Measurements from ENCODE around the gene PCBP1. TPM values are rescaled to one million over a fixed set of nuclear protein-coding genes. Genes with fewer than 3 reads are reported as not detected.

PCBP1 gene
- total RNA-seq, 1 donor from 2014 or later: 210 TPM

GRCh38 chr2:70113359-70114070, 26.2 kb downstream of the PCBP1 start:
- H3K27me3 ChIP-seq: no peaks in the 10 kb centered on the region
- no peaks in the 10 kb centered on the region for H3K36me3 ChIP-seq
- TF ChIP-seq POLR2A (IDR thresholded peaks at IDR 0.05): no peak
- no peak for TF ChIP-seq CTCF (IDR thresholded peaks at IDR 0.05)
- TF ChIP-seq POLR2AphosphoS5 (IDR thresholded peaks at IDR 0.05; ENCODE audit: insufficient read depth in 1 of 2, low read depth in 1 of 2): no peak
- intact Hi-C loops (cut with DNase I): no loop called here
- H3K4me3 ChIP-seq: no peak overlapping the region
- DNase-seq (ENCODE audit: extremely low spot score in 2 of 2): no peak
- peaks cover 18% of the 10 kb centered on the region for H3K4me1 ChIP-seq
- no peaks in the 10 kb centered on the region for H3K9me3 ChIP-seq
- no peak overlapping the region for H3K27ac ChIP-seq

GRCh38 chr2:70115646-70116442, 28.6 kb downstream of the PCBP1 start:
- no peak overlapping the region for H3K4me3 ChIP-seq
- H3K36me3 ChIP-seq: no peaks in the 10 kb centered on the region
- intact Hi-C loops (cut with DNase I): no loop called here
- H3K4me1 ChIP-seq: peaks cover 7% of the 10 kb centered on the region
- no peaks in the 10 kb centered on the region for H3K9me3 ChIP-seq
- DNase-seq (ENCODE audit: extremely low spot score in 2 of 2): no peak
- H3K27me3 ChIP-seq: no peaks in the 10 kb centered on the region
- H3K27ac ChIP-seq: no peak overlapping the region
- TF ChIP-seq POLR2AphosphoS5 (IDR thresholded peaks at IDR 0.05; ENCODE audit: insufficient read depth in 1 of 2, low read depth in 1 of 2) (no peak), POLR2A (IDR thresholded peaks at IDR 0.05) (no peak), CTCF (IDR thresholded peaks at IDR 0.05) (no peak)

- H3K27me3 ChIP-seq: no peaks in the 10 kb centered on the region
- no peak for DNase-seq (ENCODE audit: extremely low spot score in 2 of 2)
- intact Hi-C loops (cut with DNase I): no loop called here
- H3K9me3 ChIP-seq: no peaks in the 10 kb centered on the region
- no peak overlapping the region for H3K27ac ChIP-seq
- peaks cover 2% of the 10 kb centered on the region for H3K4me1 ChIP-seq
- H3K36me3 ChIP-seq: no peaks in the 10 kb centered on the region
- no peak overlapping the region for H3K4me3 ChIP-seq
- TF ChIP-seq CTCF (IDR thresholded peaks at IDR 0.05) (no peak), POLR2AphosphoS5 (IDR thresholded peaks at IDR 0.05; ENCODE audit: insufficient read depth in 1 of 2, low read depth in 1 of 2) (no peak), POLR2A (IDR thresholded peaks at IDR 0.05) (no peak)
Observed at GRCh38 chr2:70116936-70117552, 29.8 kb downstream of the PCBP1 start.

GRCh38 chr2:70118798-70119454, 31.6 kb downstream of the PCBP1 start:
- TF ChIP-seq POLR2A (IDR thresholded peaks at IDR 0.05) (no peak), CTCF (IDR thresholded peaks at IDR 0.05) (no peak), POLR2AphosphoS5 (IDR thresholded peaks at IDR 0.05; ENCODE audit: insufficient read depth in 1 of 2, low read depth in 1 of 2) (no peak)
- Histone ChIP-seq H3K4me3 (no peak overlapping the region), H3K36me3 (no peaks in the 10 kb centered on the region), H3K27me3 (no peaks in the 10 kb centered on the region), H3K9me3 (no peaks in the 10 kb centered on the region), H3K4me1 (peaks cover 10% of the 10 kb centered on the region), H3K27ac (no peak overlapping the region)
- DNase-seq (ENCODE audit: extremely low spot score in 2 of 2): no peak
- intact Hi-C loops (cut with DNase I): no loop called here

Measured in vagina (tissue), 2 donors.